Measurements from ENCODE around the gene MRPS18B. TPM values are rescaled to one million over a fixed set of nuclear protein-coding genes. Genes with fewer than 3 reads are reported as not detected.

Gene MRPS18B
- total RNA-seq = 55.0 TPM
- long read RNA-seq, transcript MRPS18B-206 (7 exons, 1,532 nt) = major isoform, 73 of 88 reads
- long read RNA-seq, partial matches to known transcripts = 9 of 88 reads
- long read RNA-seq, other reads (novel, unspliced or antisense) = 6 of 88 reads

DNA sequence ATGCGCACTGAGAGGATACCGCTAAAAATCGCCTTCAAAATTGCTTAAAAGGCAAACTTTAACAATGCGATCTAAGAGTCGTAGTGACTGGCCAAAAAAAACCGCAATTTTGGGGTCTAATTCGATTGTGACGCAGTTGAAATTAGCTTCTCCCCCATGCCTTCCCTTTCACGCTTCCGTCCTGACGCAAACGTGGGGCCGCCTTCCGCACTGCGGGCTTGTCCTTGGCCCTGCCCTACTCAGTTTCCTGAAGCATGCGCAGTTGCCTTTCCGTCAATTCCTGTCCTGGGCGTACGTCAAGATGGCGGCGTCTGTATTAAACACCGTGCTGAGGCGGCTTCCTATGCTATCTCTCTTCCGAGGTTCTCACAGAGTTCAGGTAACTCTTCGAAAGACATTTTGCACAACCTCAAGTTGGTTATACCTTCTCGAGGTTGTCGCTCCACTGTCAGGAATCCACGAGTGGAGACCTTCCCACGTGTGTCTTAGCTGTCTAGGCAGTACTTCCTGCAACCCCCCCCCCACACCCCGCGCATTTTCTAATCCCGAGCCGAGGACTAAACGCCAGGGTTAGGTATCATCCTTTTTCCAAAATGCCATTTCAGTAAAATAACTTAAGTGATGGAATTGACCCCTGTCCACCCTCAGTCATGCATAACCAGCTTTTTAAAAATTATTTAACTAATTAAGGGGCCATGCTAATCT, at the start of gene MRPS18B:
MRPS18B (plus strand) TSS at position 276 of the 705 bp plus-strand sequence; CDS start at position 302, 26 bp downstream.
- Histone ChIP-seq H3K4me3 (peak within 1 kb of the TSS; percentile 83), H3K4me1 (peaks cover 30% of the 10 kb centered on the region), H3K27me3 (ENCODE audit: low read depth) (no peaks in the 10 kb centered on the region), H3K36me3 (peaks cover 48% of the 10 kb centered on the region), H3K27ac (peak within 1 kb of the TSS; percentile 94), H3K9me3 (no peaks in the 10 kb centered on the region)
- intact Hi-C loops (cut with DNase I) = no loop called here
- ATAC-seq (peak; percentile 92 to 95), DNase-seq (peak; percentile 99)
- TF ChIP-seq, protein P1, sequence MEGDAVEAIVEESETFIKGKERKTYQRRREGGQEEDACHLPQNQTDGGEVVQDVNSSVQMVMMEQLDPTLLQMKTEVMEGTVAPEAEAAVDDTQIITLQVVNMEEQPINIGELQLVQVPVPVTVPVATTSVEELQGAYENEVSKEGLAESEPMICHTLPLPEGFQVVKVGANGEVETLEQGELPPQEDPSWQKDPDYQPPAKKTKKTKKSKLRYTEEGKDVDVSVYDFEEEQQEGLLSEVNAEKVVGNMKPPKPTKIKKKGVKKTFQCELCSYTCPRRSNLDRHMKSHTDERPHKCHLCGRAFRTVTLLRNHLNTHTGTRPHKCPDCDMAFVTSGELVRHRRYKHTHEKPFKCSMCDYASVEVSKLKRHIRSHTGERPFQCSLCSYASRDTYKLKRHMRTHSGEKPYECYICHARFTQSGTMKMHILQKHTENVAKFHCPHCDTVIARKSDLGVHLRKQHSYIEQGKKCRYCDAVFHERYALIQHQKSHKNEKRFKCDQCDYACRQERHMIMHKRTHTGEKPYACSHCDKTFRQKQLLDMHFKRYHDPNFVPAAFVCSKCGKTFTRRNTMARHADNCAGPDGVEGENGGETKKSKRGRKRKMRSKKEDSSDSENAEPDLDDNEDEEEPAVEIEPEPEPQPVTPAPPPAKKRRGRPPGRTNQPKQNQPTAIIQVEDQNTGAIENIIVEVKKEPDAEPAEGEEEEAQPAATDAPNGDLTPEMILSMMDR (IDR thresholded peaks at IDR 0.05) = no peak

DNA sequence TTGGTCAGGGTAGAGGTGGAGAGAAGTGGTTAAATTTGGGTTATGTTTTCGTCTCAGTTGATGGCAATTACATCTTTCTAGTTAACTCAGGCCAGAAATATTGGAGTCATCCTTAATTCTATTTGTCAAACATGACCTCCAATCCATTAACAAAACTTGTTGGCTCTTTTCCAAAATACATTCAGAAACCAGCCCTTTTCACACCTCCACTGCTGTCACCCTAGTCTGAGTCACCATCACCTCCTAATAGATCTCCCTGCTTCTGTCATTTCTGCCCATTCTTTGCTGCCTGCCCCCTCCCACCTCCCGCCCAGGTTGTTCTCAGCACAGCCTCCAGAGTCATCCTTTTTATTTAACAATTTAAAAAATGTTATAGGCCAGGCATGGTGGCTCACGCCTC, 49.4 kb upstream of the MRPS18B start:
- no peak overlapping the region for H3K27ac ChIP-seq
- DNase-seq (no peak), ATAC-seq (no peak)
- no peaks in the 10 kb centered on the region for H3K27me3 ChIP-seq (ENCODE audit: low read depth)
- no peak overlapping the region for H3K4me3 ChIP-seq
- peaks cover 29% of the 10 kb centered on the region for H3K4me1 ChIP-seq
- H3K36me3 ChIP-seq = peaks cover 7% of the 10 kb centered on the region
- intact Hi-C loops (cut with DNase I) = no loop called here
- H3K9me3 ChIP-seq = no peaks in the 10 kb centered on the region
- TF ChIP-seq, protein P1 (IDR thresholded peaks at IDR 0.05) = no peak

DNA sequence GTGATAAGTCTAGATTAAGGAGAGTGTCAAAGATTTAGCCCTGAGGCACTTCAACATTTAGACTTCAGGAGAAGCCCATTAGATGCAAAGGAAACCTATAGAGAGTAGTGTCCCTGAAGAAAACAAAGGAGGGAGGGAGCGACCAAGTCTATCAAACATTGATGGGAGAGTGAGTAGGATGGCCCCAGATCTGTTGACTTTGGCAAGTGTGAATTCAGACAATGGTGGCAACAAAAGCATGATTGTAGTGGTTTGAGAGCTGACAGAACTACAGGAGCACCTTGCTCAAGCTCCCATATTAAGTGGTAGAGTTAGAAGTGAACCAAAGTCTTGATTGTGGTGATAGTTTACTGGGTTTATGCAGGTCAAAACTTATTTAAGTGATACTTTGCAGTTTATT, 47.4 kb upstream of the MRPS18B start:
- Histone ChIP-seq H3K27ac (peak overlapping the region; percentile 90), H3K36me3 (no peaks in the 10 kb centered on the region), H3K4me1 (peaks cover 41% of the 10 kb centered on the region), H3K27me3 (ENCODE audit: low read depth) (no peaks in the 10 kb centered on the region), H3K4me3 (peak overlapping the region; percentile 95), H3K9me3 (no peaks in the 10 kb centered on the region)
- DNase-seq = no peak
- intact Hi-C loops (cut with DNase I) = no loop called here
- TF ChIP-seq, protein P1 (IDR thresholded peaks at IDR 0.05) = no peak
- ATAC-seq = no peak

DNA sequence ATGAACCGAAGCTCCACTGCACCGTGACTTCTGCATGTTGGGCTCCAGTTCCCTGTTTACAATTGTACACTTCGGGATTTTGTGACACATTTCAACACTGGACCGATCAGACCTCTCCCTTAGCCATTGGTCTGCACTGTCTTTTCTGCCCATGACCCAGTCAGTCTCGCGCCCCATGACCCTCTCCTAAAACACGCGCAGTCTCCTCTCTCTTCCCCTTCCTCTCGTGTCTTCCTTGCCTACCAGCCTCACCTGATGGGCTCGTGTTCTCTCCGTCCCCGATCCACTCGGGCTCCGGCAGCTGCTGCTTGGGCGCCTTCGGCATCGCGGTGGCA, 46.9 kb upstream of the MRPS18B start:
- DNase-seq = no peak
- intact Hi-C loops (cut with DNase I) = no loop called here
- TF ChIP-seq, protein P1 (IDR thresholded peaks at IDR 0.05) = no peak
- peak overlapping the region; percentile 95 for H3K4me3 ChIP-seq
- peaks cover 41% of the 10 kb centered on the region for H3K4me1 ChIP-seq
- no peaks in the 10 kb centered on the region for H3K27me3 ChIP-seq (ENCODE audit: low read depth)
- peak overlapping the region; percentile 90 for H3K27ac ChIP-seq
- H3K36me3 ChIP-seq = no peaks in the 10 kb centered on the region
- H3K9me3 ChIP-seq = no peaks in the 10 kb centered on the region
- peak; percentile 44 to 45 for ATAC-seq

DNA sequence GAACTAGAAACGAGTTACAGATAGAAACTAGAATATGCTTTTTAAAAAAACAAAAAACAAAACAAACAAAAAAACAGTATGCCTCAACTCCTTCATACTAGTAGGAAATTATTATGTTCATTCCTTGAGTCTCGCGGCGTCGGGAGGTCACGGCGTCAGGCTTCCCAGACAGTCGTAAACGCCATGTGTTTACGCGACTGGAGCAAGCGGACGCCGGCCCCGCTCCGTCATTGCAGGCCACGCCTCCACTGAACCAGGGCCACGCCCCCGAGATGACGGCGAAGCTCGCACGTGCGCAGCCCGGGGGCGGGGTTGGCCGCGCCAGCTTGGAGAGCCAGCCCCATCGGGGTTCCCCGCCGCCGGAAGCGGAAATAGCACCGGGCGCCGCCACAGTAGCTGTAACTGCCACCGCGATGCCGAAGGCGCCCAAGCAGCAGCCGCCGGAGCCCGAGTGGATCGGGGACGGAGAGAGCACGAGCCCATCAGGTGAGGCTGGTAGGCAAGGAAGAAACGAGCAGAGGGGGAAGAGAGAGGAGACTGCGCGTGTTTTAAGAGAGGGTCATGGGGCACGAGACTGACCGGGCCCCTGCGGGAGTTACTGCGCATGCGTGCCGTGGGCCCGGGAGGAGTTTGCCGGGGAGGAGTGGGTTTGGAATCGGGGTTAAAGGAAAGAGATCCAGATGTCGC, 46.4 kb upstream of the MRPS18B start, which contains the start of gene ABCF1:
ABCF1 (plus strand) TSS at position 368 of the 687 bp plus-strand sequence; CDS start at position 414, 46 bp downstream.
- TF ChIP-seq, protein P1 (IDR thresholded peaks at IDR 0.05) = no peak
- no peaks in the 10 kb centered on the region for H3K27me3 ChIP-seq (ENCODE audit: low read depth)
- peaks cover under 1% of the 10 kb centered on the region for H3K36me3 ChIP-seq
- DNase-seq = peak; percentile 99
- H3K4me1 ChIP-seq = peaks cover 41% of the 10 kb centered on the region
- intact Hi-C loops (cut with DNase I) = no loop called here
- no peaks in the 10 kb centered on the region for H3K9me3 ChIP-seq
- H3K27ac ChIP-seq = peak within 1 kb of the TSS; percentile 90
- peak within 1 kb of the TSS; percentile 95 for H3K4me3 ChIP-seq
- peak; percentile 99 to 100 for ATAC-seq

Measured in lower lobe of right lung (tissue), 2 donors.